PC-9 (cell line): ENCODE results near the gene EDN2. TPM values are rescaled to one million over a fixed set of nuclear protein-coding genes. Genes with fewer than 3 reads are reported as not detected.
A peak's percentile ranks its signal among the peaks of the same experiment; 100 is the strongest.

Experiments used
- BruUV-seq: library from RNA; stranded (reverse); fragments of 400-500 nt; replicated peaks from 2 replicates; lab custom pipeline; 2021; lab: Mats Ljungman, UMichigan
- CTCF ChIA-PET: fragments of 300-600 bp; sonication (Branson Sonifier 250); formaldehyde crosslinking; loops from one replicate; lab custom pipeline; 2022; ENCODE audit warnings: antibody characterized with exemption; lab: Charles Lee
- POLR2A ChIA-PET: fragments of 300-600 bp; sonication (Branson Sonifier 250); formaldehyde crosslinking; loops from one replicate; lab custom pipeline; 2022; ENCODE audit warnings: antibody characterized with exemption; ENCODE audit not compliant: unreplicated experiment; lab: Charles Lee
- DNase-seq, 2 experiments: peaks; one replicate each; pipeline versions ENCODE4 v3.0.0 to v3.0.0-alpha.2; 2015 to 2022; ENCODE audit warnings: mixed read lengths in 1 of 2
- H2AFZ ChIP-seq: fragments of 200-600 bp; sonication (generic); 2 replicates; pipeline ENCODE4 v1.8.1; 2017; ENCODE audit warnings: antibody characterized with exemption
- H3F3A ChIP-seq: fragments of 200-600 bp; sonication (generic); 2 replicates; pipeline ENCODE4 v1.8.1; 2017; ENCODE audit warnings: antibody characterized with exemption, mild to moderate bottlenecking, low read depth; ENCODE audit not compliant: insufficient read depth
- H3K27ac ChIP-seq: fragments of 200-600 bp; sonication (generic); 2 replicates; pipeline ENCODE4 v1.6.1; 2016; ENCODE audit warnings: mixed run types
- H3K27me3 ChIP-seq: fragments of 200-600 bp; sonication (generic); 2 replicates; pipeline ENCODE4 v1.6.1; 2016; ENCODE audit warnings: low read depth, mixed run types; ENCODE audit not compliant: insufficient read depth
- H3K36me3 ChIP-seq: fragments of 200-600 bp; sonication (generic); 2 replicates; pipeline ENCODE4 v1.6.1; 2016; ENCODE audit warnings: low read depth, mixed run types
- H3K4me1 ChIP-seq: fragments of 200-600 bp; sonication (generic); replicated peaks from 2 replicates; pipeline ENCODE4 v1.6.1; 2016; ENCODE audit warnings: mixed run types; ENCODE audit not compliant: insufficient read depth
- H3K4me2 ChIP-seq: fragments of 200-600 bp; sonication (generic); 2 replicates; pipeline ENCODE4 v1.6.1; 2017; ENCODE audit warnings: mixed run types
- H3K4me3 ChIP-seq: fragments of 200-600 bp; sonication (generic); 2 replicates; pipeline ENCODE4 v1.6.1; 2016; ENCODE audit warnings: mixed run types
- H3K79me2 ChIP-seq: fragments of 200-600 bp; sonication (generic); 2 replicates; pipeline ENCODE4 v1.6.1; 2017; ENCODE audit warnings: low read depth, mixed run types
- H3K9me2 ChIP-seq: fragments of 200-600 bp; sonication (generic); 2 replicates; pipeline ENCODE4 v1.8.1; 2017; ENCODE audit warnings: mild to moderate bottlenecking; ENCODE audit not compliant: insufficient read depth
- H3K9me3 ChIP-seq: fragments of 200-600 bp; sonication (generic); 2 replicates; pipeline ENCODE4 v1.8.1; 2016; ENCODE audit warnings: low read depth; ENCODE audit not compliant: insufficient read depth
- H4K20me1 ChIP-seq: fragments of 200-600 bp; sonication (generic); 2 replicates; pipeline ENCODE4 v1.8.1; 2017; ENCODE audit not compliant: insufficient read depth
- EZH2 ChIP-seq: fragments of 200-600 bp; sonication (generic); IDR thresholded peaks from 2 replicates; pipeline ENCODE4 v1.8.0; 2017; ENCODE audit warnings: antibody characterized with exemption, low read depth
- intact Hi-C: fragments of 100-400 bp; cut with micrococcal nuclease; formaldehyde crosslinking; loops from one replicate; pipeline ENCODE4 v1.10.0; 2022; ENCODE audit not compliant: unreplicated experiment
- total RNA-seq: library from RNA; stranded (reverse); gene quantifications from 2 replicates; pipeline ENCODE4 v1.2.3, GENCODE V29; 2021
- TF ChIP-seq, protein P1 (sequence below): fragments of 200-600 bp; sonication (generic); conservative IDR thresholded peaks from 2 replicates; pipeline ENCODE4 v1.6.1; 2017; ENCODE audit warnings: mixed run types, antibody characterized with exemption, mild to moderate bottlenecking, moderate library complexity

Gene EDN2
- total RNA-seq, 1 experiment from 2014 or later, result 0.48 TPM

DNA sequence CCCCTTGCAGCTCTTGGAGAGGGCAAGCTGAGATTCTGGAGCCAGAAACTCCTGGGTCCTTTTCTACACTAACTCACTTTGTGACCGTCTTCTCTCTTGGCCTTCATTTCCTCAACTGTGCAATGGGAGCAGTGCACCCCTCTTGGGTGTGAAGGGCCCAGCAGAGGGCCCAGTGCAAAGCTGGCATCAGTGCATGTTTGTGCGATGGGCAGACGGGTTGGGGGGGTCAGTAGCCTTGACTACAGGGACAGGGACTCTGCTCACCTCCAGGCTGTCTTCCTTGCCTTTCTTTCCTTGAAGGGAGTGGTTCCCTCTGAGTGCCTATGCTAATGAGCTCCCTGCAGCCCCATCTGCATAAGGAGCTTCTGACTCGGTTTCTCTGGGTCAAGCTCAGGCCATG lies 51.0 kb downstream of the EDN2 start:
- peaks cover 28% of the 10 kb centered on the region for H3K4me1 ChIP-seq
- H3K79me2 ChIP-seq, result no peaks in the 10 kb centered on the region
- peaks cover 6% of the 10 kb centered on the region; the same call in 1 of the 2 replicates for H3F3A ChIP-seq
- no peaks in the 10 kb centered on the region for H3K27me3 ChIP-seq
- BruUV-seq, result no TSS peak
- H3K9me2 ChIP-seq, result no peaks in the 10 kb centered on the region
- no peak for DNase-seq
- H3K4me3 ChIP-seq, result no peak overlapping the region
- TF ChIP-seq, protein P1, sequence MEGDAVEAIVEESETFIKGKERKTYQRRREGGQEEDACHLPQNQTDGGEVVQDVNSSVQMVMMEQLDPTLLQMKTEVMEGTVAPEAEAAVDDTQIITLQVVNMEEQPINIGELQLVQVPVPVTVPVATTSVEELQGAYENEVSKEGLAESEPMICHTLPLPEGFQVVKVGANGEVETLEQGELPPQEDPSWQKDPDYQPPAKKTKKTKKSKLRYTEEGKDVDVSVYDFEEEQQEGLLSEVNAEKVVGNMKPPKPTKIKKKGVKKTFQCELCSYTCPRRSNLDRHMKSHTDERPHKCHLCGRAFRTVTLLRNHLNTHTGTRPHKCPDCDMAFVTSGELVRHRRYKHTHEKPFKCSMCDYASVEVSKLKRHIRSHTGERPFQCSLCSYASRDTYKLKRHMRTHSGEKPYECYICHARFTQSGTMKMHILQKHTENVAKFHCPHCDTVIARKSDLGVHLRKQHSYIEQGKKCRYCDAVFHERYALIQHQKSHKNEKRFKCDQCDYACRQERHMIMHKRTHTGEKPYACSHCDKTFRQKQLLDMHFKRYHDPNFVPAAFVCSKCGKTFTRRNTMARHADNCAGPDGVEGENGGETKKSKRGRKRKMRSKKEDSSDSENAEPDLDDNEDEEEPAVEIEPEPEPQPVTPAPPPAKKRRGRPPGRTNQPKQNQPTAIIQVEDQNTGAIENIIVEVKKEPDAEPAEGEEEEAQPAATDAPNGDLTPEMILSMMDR, result no peak
- no peak for TF ChIP-seq EZH2
- peak overlapping the region; percentile 58 for H3K4me2 ChIP-seq
- no peak overlapping the region for H2AFZ ChIP-seq
- H4K20me1 ChIP-seq, result no peaks in the 10 kb centered on the region
- POLR2A ChIA-PET, result interaction anchor here (0.5 to 1.4 kb wide), 3 partner anchors 60 to 176 kb away, joined by 4 to 7 read pairs (median 5); no protein-coding TSS in a partner anchor
- CTCF ChIA-PET, result interaction anchor here (0.5 to 2.7 kb wide), 13 partner anchors 10 to 375 kb away, joined by 3 to 17 read pairs (median 5); partner anchors contain the start of gene EDN2
- intact Hi-C loops, result loop anchor here (1.0 to 10.0 kb wide), 9 partner anchors 53 to 1331 kb away; partner anchors contain the start of genes C1orf50 and P3H1
- H3K36me3 ChIP-seq, result no peaks in the 10 kb centered on the region
- H3K27ac ChIP-seq, result no peak overlapping the region
- no peaks in the 10 kb centered on the region for H3K9me3 ChIP-seq

DNA sequence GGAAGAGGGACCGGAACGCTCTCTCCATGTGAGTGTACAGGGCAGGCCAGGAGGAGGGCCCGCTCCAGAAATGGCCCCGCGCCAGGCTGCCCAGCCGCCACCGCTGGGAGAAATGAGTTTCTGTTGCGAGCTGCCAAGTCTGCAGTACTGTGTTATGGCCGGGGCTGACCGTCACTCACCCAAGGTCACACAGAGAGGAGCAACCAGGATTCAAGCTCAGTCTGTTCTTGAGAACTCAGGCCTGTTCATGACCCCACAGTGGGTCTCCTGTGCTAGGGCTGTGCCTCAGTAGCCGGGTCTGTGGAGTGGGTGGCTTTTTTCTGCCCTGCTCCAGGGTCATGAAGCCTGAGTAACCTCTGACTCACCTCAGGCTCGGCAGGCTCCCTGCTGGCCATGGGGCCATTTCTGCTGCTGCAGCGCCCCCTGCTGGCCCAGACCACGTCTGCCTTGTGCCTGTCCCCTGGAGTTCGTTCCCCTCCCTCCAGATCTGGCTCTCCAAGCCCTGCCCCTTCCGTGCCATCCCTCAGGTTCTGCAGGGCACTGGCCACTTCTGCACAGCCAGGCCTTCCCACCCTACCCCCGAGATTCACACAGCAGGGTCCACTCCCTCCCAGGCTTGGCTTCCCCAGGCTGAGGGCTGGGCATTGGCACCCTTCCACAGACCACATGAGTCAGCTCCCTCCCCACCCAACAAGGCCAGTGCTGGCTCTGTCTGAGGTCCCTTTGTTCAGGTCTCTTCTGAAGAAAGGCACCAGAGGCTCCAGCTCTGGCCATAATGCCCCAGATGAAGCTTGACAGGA lies 51.8 kb downstream of the EDN2 start:
- H3K27ac ChIP-seq, result peak overlapping the region; percentile 13; the same call in 1 of the 2 replicates
- ChIA-PET CTCF (interaction anchor here (0.5 to 2.7 kb wide), 15 partner anchors 9 to 374 kb away, joined by 3 to 17 read pairs (median 4); partner anchors contain the start of gene EDN2), POLR2A (interaction anchor here (0.5 to 1.4 kb wide), 2 partner anchors 82 to 175 kb away, joined by 5 to 7 read pairs; no protein-coding TSS in a partner anchor)
- H3K9me3 ChIP-seq, result no peaks in the 10 kb centered on the region
- H3K79me2 ChIP-seq, result no peaks in the 10 kb centered on the region
- intact Hi-C loops, result loop anchor here (1.0 to 10.0 kb wide), 12 partner anchors 13 to 1332 kb away; partner anchors contain the start of genes C1orf50 and P3H1
- H3K4me2 ChIP-seq, result peak overlapping the region; percentile 58
- peak; percentile 93 to 99 for DNase-seq
- TF ChIP-seq, protein P1, result peak; percentile 97
- TF ChIP-seq EZH2, result no peak
- no TSS peak for BruUV-seq
- no peaks in the 10 kb centered on the region for H3K9me2 ChIP-seq
- H3F3A ChIP-seq, result peaks cover 6% of the 10 kb centered on the region; the same call in 1 of the 2 replicates
- no peak overlapping the region for H2AFZ ChIP-seq
- no peaks in the 10 kb centered on the region for H4K20me1 ChIP-seq
- H3K4me3 ChIP-seq, result no peak overlapping the region
- no peaks in the 10 kb centered on the region for H3K36me3 ChIP-seq
- peaks cover 28% of the 10 kb centered on the region for H3K4me1 ChIP-seq
- H3K27me3 ChIP-seq, result no peaks in the 10 kb centered on the region

DNA sequence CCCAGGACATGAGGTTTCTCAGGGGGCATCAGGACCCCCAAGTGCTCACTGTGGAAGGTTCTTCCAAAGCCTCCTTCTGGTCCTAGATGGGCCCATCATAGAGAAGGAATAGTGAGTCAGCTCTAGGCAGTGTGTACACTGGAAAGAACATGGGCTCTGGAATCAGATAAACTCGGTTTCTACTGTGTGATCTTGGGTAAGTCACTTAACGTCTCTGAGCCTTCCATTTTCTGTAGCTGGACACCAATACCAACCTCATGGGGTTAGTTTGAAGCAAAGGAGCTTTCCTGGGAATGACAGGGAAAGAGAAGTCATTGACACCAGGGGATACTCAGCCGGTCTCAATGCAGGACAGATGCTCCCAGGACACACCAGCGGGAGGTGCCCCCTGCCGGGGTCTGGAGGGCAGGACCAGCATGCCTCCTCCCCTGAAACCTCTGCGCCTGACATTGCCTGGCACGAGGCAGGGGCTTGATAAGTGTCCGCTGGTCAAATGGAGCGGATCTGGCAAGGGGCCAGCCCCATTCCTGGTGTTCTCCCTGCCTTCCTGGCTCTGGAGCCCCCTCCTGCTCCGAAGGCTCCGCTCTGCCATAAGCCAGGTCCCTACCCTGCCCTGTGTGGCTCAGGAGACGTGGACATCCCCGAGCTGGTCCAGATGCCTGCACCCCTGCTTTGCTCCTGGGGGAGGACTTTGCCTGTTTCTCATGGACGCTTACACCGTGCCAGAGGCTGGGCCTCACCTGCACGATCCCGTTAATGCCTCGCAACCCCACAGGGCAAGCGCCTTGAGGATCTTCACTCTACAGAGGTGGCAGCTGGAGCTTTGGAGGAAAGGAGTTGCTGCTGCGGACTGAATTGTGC lies 52.8 kb downstream of the EDN2 start:
- TF ChIP-seq, protein P1, result no peak
- TF ChIP-seq EZH2, result no peak
- Histone ChIP-seq H3K9me2 (no peaks in the 10 kb centered on the region), H3K27ac (no peak overlapping the region), H3K36me3 (no peaks in the 10 kb centered on the region), H3F3A (peaks cover 6% of the 10 kb centered on the region; the same call in 1 of the 2 replicates), H3K4me1 (peaks cover 23% of the 10 kb centered on the region), H3K4me2 (peak overlapping the region; percentile 58), H2AFZ (no peak overlapping the region), H3K4me3 (no peak overlapping the region), H3K9me3 (no peaks in the 10 kb centered on the region), H3K27me3 (no peaks in the 10 kb centered on the region), H4K20me1 (no peaks in the 10 kb centered on the region), H3K79me2 (no peaks in the 10 kb centered on the region)
- intact Hi-C loops, result loop anchor here (1.0 to 10.0 kb wide), 9 partner anchors 12 to 1333 kb away; partner anchors contain the start of genes C1orf50 and P3H1
- BruUV-seq, result no TSS peak
- ChIA-PET CTCF (interaction anchor here (0.9 to 2.7 kb wide), 7 partner anchors 9 to 149 kb away, joined by 3 to 17 read pairs (median 4); partner anchors contain the start of gene EDN2), POLR2A (no interaction called here)
- no peak for DNase-seq
